GM18498 (cell line): Measurements from ENCODE around the gene PSTPIP2.
"Not testable (repeated sequence)": the region's sequence is repeated elsewhere in the genome, so short reads cannot be mapped to it uniquely, and the experiment has no call there.

Experiments
- ATAC-seq: cut with Tn5 transposase; IDR thresholded peaks from one replicate; pipeline ENCODE4 v1.9.1; 2021; ENCODE audit warnings: mild to moderate bottlenecking, moderate library complexity; ENCODE audit not compliant: unreplicated experiment

The PSTPIP2 gene

DNA sequence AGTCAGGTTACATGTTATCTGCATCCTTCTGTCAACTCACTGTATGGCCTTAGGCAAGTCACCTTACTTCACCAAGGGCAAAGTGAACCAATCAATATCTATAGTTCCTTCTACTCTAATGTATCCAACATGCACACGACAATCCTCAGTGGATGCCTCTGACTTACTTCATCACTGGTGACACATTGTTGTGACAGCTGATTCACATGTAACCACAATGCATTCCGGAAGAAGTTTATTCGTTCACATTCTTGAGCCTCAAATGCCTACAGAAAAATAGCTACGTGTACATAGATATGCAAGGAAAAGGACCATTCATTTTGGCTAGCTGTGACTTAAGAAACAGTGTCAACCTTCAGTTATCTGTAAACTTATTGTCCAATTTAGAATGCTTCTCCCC, 78.6 kb downstream of the PSTPIP2 start:
- ATAC-seq = no peak

DNA sequence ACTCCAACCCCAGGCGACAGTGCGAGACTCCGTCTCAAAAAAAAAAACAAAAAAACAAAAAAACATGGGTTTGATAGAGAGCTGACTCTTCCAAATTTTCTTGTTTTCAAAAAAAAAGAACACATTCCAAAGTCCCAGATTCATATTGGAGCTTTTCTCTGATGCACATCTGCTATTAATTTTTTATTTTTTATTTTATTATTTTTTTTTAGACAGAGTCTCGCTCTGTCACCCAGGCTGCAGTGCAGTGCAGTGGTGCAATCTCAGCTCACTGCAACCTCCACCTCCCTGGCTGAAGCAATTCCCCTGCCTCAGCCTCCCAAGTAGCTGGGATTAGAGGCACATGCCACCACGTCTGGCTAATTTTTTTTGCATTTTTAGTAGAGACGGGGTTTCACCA, 79.5 kb downstream of the PSTPIP2 start:
- ATAC-seq = not testable (repeated sequence)

DNA sequence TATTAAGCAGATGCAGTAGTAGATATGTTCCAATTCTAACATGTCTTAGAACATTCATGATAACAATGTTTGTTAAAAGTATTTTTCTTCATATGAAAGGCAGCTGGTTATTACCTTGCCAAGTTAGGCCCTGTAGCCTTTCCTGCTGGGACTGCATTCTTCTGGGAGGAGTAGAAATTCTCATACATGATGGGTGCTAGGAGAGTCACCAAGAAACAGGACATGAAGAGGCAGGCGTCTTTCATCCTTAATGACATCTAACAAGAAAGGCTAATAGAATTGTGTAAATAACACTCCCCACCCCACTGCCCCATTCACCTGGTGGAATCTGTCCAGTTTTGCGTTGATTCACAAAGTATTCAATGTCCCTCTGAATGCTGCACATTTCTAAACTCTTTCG, 80.3 kb downstream of the PSTPIP2 start:
- no peak for ATAC-seq

DNA sequence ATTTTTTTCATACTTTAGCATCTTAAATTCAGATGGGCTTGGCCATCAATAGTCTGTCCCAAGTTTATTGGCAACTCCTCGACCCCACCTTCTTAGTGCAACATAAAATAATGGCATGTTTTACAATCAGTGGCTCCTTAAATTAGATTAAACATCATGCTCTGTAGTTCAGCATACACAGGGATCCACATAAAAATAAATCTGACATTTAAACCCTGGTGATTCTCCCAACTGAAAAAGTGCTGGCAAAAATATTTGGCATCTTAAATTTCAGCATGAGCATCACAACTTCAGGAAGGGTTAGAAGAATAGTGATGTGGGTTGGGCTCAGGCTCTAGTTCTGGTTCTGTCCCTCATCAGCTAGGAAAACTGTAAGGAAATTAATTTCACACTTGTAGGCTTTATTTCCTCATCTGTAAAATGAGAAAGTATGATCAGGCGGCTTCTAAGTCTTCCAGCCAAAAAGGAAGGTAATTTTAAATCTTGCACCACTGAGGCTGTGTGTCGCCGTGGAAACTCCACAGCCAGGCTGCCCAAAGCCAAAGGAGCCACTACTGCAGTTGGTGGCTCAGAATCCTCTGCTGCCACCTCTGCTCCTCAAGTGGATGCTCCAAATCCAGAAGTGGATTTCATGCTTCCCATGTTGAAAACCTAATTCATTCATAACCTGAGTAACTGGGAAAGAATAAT, 87.4 kb downstream of the PSTPIP2 start:
- no peak for ATAC-seq

DNA sequence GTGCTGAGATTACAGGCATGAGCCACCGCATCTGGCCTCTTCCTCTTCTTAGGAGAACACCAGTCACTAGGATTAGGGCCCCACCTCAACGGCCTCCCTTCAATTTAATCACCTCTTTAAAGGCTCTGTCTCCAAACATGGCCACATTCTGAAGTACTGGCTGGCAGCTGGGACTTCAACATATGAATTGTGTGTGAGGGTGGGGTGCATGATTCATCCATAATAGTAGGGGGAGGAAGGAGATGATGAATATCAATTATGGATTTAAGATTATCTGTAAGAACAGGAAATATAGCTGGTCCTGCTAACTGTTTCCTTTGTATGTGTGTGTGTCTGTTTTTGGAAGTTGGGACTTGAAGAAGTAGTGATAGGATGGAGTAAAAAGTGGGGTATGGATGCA, 90.2 kb downstream of the PSTPIP2 start:
- ATAC-seq = no peak

DNA sequence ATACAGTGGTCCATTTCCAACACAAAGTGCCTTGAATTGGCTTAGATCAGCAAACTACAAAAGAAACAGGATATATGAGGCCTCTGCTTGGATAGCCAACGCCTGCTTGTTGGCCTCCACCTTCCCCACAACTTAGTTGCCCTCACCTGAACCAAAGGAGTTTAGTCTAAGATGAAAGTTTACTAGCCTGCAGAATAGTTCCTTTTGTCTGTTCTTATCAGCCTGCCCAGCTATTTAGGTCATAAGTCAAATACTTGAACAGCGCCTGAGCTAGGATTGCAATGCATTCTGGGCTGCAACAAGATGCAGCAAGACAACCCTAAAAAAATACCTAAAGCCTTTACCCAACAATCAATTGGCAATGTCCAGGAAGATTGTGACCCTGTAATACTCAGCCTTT, 91.8 kb downstream of the PSTPIP2 start:
- ATAC-seq = no peak

DNA sequence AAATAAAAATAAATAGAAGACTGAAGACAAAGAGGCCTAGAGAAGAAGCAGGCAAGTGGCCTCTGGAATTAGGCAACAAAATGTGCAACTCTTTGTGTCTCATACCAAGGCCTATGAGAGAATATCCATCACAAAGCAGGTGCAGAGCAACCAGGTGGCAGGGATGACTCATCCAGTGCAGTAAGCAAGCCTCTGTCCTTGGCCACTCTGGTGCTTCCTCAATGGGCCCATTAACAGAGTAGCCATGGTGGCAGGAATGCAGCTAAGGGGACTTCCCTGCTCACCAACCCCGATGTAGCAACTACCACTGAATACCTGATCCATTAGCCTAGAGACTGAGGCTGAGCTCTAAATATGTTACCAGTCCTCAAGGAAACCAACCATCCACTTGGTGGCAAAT, 94.0 kb downstream of the PSTPIP2 start:
- ATAC-seq = no peak

DNA sequence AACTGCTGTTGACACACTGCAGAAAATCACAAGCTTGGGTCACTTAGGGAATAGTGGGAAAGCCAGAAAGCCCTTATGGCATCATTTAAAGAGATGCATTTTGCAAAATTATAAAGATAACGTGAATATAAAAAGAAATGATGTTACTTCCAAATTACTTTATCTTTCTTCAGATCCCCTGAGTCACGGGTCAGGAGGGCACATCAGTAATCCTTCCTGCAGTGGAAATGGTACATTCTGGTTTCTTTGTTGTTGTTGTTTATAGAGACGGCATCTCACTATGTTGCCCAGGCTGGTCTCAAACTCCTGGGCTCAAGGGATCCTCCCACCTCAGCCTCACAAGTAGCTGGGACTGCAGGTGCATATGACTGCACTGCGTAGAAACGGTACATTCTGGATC, 95.1 kb downstream of the PSTPIP2 start:
- ATAC-seq = no peak

DNA sequence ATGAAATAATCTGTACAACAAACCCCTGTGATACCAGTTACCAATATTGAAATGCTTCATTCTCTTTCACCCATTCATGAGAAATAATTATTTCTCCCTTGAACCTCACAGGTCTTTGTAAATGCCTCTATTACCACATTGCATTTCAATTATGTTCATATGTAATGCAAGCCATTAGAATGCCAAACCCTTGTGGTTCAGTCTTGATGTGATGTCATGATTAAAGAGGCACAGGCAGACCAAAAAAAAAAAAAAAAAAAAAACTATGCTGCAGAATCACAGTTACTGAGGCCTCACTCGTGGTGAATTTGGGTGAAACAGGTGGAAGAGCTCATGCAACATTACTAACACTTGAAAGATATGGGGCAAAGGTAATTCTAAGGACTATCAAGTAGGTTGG, 95.5 kb downstream of the PSTPIP2 start:
- ATAC-seq = no peak

DNA sequence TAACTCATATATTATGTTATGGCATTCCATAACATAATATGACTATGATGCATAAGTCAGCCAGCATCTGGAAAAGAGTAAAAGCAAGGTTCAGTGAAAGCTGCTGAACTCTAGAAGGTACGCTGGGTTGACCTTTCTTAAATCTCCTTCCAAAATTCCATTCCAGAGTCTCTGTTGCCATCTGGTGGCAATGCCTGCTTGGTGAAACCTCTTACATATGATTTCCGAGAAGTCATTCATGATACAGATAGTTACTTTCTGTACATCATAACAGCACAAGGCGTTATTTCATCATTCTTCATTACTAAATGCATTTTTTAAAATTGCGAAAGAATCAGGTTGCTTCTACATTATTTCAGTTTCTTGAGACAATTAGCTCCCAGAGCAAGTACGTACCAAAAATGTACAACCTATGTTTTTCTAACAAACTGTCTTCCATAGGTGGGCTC, 97.9 kb downstream of the PSTPIP2 start:
- peak; percentile 58 for ATAC-seq

DNA sequence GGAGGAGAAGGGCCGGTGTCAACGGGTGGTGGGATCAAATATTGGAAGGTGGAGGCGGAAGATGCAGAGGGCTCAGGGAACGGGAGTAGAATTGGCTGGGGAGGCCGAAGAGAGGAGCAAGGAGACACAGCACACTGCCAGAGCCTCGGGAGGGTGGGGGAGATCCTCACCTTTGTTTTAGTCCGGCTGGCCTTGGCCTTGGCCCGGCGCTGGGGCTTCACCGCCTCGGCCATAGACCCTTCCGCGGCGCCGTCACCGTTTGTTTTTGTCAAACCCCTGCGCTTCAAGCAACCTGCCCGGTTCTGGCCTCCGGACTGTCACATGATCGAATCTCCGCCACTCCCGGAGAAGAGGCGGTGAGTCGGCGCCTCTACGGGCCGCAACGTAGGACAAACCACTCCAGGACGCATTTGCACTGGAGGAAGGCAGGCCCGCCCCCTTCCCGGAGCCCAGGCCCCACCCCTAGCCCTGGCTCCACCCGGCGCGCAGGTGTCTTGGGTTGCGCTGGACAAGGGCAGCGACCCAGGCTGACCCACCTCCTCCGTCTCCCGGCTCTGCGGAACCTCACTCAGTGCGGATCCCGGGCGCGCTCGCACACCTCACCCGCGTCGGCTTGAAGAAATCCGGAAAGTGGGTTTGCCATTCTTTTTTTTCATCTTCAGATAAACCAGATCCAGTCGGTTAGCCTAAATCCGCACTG, 104.9 kb downstream of the PSTPIP2 start, which contains the start of gene EPG5:
EPG5 (minus strand) TSS at position 323 of the 700 bp plus-strand sequence; CDS start at position 233, 90 bp downstream.
- peak; percentile 95 for ATAC-seq

DNA sequence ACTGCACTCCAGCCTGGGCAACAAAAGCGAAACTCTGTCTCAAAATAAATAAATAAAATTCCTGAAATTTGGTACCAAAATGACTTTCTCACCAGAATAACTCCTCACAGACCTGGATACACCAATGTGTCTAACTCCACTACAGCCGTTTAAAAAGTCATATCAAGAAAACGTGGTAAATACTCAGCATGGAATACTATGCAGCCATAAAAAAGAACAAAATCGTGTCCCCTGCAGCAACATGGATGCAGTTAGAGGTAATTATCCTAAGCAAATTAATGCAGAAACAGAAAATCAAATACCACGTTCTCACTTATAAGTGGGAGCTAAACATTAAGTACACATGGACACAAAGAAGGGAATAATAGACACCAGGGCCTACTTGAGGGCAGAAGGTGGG, 107.1 kb downstream of the PSTPIP2 start:
- not testable (repeated sequence) for ATAC-seq

DNA sequence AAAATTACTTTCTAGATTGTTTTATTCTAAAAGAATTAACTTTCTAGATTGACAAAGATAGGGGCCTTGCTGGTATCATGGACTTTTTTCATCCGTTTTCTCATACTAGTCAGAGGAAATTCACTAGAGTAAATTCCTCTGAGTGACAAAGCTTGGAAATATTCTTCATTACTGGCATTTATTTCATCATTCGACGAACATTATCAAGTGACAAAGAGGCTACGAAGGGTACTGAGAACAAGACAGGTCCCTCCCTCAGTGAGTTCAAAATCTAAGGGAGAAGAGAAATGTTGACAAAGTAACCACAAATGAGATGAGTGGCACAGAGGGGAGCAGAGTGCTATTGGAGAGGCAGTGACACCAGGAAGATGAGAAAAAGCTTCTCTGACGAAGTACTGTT, 109.2 kb downstream of the PSTPIP2 start:
- ATAC-seq = no peak

DNA sequence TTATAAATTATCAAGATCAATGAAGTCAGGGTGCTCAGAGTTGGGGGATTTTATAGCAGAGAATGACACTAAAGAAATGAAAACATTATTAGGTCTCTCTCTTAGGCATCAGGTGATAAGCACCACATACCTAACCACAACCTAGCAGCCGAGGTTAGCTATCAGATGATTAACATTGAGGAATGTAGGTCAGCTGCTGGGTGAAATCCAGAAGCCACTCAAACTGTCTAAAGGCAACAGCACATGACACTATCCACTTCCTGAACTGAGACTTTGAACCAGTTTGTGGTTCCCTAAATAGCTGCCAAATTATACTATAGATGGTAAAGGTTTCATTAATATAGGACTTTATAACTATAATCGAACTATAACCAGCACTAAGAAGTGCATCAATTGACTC, 109.6 kb downstream of the PSTPIP2 start:
- no peak for ATAC-seq

DNA sequence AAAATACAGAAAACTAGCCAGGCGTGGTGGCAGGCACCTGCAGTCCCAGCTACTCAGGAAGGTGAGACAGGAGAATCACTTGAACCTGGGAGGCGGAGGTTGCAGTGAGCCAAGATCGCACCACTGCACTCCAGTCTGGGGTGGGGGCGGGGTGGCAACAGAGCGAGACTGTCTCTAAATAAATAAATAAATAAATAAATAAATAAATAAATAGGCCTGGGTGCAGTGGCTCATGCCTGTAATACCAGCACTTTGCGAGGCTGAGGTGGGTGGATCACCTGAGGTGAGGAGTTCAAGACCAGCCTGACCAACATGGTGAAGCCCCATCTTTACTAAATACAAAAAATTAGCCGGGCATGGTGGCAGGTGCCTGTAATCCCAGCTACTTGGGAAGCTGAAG, 112.6 kb downstream of the PSTPIP2 start:
- not testable (repeated sequence) for ATAC-seq

DNA sequence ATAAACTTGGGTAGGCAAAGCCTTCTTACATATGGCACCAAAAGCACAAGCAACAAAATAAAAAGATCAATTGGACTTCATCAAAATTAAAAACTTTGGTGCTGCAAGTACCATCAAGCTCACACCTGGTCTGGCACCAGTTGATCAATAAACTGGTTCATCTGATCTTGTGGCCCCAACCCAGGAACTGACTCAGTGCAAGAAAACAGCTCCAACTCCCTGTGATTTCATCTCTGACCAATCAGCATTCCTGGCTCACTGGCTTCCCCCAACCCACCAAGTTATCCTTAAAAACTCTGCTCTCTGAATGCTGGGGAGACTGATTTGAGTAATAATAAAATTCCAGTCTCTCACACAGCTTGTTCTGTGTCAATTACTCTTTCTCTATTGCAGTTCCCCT, 113.3 kb downstream of the PSTPIP2 start:
- no peak for ATAC-seq

DNA sequence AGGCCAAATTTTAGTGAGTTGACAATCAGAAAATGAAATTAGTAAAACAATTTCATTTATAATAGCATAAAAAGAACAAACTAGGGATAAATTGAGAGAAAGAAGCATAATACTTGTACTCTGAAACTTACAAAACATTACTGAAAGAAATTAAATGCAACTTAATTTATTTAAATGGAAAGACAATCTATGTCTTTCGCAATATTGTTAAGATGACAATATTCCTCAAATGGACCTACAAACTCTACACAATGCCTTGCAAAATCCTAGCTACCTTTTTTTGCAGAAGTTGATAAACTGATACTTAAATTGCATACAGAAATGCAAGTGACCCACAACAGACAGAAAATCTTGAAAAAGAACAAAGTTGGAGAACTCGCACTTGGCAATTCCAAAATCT, 114.0 kb downstream of the PSTPIP2 start:
- ATAC-seq = no peak

DNA sequence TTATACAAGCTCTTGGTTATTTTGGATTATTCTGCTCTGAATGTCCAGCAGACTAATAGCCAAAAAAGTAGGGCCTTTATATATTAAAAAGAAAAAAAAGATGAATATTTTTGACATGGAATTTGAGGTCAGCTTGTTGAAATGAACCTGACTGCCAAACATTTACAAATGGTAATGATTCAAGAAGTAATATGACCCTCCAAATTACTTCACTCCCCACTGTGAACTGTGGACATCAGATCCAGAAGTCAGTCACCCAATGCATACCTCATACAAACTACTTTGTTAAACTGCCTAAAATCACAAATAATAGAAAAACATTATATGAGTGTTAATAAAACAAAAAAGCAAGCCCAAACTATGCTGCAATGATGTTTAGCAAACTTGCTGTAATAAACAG, 115.0 kb downstream of the PSTPIP2 start:
- no peak for ATAC-seq

DNA sequence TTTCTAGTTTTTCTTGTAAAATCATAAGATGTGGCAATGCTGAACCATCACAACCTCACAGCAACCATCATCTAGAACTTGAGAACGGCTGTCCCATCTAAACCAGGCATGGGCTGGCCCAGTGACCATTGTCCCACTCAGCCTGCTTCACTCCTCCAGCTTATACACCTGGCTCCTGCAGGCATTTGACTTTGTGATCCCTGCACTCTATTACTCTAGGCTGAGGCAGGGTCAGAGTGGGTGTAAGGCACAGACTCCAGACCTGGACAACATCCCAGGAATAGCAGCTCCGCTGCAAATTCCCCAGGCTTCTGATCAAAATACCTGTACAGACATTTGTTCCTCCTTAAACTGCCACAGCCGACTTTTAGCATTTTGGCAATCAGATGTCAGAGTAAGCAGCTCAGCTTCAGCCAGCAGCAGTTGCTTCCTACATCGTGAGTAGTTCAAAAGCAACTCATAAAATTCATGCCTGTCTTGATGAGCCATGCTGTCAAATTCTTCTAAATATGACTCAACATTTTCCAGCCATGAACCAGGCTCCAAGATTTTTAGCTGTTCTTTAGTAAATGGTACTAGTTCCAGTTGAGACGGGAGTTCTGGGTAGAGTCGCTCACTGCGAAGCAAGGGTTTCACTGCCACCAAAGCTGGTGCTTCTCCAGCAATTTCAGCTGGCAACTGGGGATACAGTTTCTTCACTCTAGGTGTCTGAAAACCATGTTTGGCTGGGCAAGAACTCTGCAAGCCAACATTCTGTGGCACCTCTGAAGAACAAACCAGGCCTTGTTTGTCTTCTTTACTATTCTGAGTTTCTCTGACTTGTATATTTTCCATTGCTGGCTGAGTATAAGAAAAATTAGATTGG, 117.8 kb downstream of the PSTPIP2 start:
- no peak for ATAC-seq

DNA sequence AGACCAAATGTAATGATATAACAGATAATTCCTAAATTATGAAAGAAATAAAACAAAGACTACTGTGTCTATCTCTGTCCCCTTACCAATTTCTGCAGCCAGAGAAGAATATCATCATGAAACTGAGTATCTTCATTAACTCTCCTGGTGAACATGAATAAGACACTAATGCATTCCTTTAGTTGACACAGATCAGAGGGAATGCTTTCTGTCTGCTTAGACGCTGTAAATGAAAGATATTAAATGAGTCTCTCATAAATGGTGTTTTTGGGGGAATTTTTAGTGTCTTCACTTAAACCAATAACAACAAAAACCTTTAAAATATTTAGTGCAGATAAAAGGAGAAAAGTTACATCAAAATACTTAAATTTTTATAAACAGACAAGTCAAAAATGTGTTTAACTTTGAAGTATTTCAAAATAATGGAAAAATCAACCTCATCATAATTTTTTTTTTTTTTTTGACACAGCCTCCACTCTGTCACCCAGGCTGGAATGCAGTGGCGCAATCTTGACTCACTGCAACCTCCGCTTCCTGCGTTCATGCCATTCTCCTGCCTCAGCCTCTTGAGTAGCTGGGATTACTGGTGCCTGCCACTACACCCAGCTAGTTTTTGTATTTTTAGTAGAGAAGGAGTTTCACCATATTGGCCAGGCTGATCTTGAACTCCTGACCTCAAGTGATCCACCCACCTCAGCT, 120.9 kb downstream of the PSTPIP2 start:
- ATAC-seq = no peak

DNA sequence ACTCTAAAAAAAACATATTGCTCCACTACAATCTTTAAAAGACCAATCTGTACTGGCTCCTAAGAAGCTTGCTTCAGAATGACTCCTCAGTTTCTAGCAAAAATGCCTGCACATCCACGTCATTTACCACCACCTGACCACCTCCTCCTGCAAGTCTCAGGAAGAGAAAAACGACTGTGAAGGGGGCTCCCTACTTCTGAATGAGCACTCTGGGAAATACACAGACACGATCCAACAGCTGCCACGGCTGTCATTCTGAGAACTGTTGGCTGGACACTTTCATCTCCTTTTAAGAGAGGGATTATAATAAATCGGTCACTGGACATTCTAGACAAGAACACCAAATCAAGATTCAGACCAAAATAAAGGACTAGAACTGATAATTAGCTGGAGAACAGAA, 126.4 kb downstream of the PSTPIP2 start:
- ATAC-seq = no peak
